Stimulated activated CD8-positive, alpha-beta memory T cell treated with anti-CD3 and anti-CD28 coated beads, Interleukin-4, amount 100 ng/mL, for 48 hours (primary cell): ENCODE results near the gene INPP4B.

Experiments
- DNase-seq: peaks from one replicate; pipeline ENCODE4 v3.0.0-alpha.2; 2020

The INPP4B gene

GRCh38 chr4:142447009-142447408 is 399.1 kb downstream of the INPP4B start:
- no peak for DNase-seq

DNA sequence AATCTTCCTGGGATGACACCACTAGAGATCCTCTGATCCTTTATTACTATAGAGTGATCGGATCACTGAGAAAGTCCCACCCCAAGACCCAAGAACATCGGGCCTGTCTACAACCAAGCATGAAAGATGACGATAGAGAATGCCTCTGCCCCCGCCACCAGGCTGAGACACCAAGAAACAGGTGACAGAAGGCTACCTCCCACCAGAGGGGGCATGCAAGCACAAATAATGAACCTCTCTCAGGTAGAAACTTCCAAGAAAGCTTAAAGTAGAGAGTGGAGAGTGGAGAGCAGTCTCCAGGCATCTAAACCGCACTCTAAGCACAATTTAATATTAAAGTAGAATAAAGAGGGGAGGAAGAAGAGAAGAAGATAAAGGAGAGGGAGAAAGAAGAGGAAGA is 402.6 kb downstream of the INPP4B start:
- DNase-seq, result no peak

DNA sequence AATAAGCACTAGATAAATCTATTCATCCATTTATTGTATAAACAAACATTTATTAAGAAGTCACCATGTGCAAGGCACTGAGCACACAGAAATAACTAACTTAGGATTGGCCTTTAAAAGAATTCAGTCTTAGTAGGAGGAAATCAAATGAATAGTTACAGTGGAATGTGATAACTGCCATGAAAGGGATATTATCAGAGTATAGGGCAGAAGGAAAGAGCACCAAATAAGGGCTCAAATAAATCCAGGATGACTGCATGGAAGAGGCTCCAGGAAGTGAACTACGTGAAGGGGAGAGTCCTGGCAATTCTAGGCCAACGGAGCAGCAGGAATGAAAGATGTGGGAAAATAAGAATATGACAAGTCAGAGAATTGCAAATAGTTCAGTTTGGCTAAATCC is 406.0 kb downstream of the INPP4B start:
- DNase-seq, result no peak

GRCh38 chr4:142435599-142436235 is 410.4 kb downstream of the INPP4B start:
- no peak for DNase-seq

- no peak for DNase-seq
Observed at GRCh38 chr4:142434519-142435224, 411.4 kb downstream of the INPP4B start.

DNA sequence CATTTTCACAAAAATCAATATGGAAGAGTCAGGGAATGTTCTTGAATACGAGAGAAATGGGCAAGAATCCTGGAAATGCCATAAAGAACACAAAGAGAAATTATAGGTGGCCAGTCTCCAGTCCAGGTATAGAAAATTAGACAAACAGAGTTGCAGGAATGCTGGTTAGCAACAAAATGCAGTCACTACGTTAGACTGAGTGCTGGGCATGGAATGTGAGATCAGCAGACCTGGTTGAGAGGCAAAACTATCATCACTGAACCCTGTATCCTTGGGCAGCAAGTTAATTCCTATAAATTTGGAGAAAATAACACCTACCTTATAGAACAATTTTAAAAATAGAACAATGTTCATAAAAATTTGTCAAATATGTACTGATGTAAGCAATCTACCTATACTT is 417.4 kb downstream of the INPP4B start:
- DNase-seq, result no peak

DNA sequence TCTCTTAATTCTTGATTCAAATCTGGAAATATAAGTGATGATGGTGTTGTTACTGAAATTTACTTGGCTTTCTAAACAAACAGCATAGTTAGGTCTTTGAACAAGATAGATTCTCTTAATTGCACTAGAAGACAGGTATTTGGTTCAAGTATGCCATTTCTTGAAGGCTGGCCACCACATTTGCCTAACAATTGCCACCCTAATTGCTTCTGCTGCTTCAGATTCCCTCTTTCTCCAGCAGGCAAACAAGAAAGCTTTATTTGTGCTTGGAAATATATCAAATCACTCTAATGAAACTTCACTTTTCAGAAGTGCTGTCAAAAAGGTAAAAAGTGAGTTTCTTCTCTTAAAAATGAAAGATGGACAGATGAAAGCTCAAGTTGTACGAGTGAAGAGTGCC is 418.6 kb downstream of the INPP4B start:
- DNase-seq, result no peak

- DNase-seq, result no peak
Observed at GRCh38 chr4:142423861-142424260, 422.2 kb downstream of the INPP4B start.

- no peak for DNase-seq
Observed at GRCh38 chr4:142420311-142421095, 425.6 kb downstream of the INPP4B start.

DNA sequence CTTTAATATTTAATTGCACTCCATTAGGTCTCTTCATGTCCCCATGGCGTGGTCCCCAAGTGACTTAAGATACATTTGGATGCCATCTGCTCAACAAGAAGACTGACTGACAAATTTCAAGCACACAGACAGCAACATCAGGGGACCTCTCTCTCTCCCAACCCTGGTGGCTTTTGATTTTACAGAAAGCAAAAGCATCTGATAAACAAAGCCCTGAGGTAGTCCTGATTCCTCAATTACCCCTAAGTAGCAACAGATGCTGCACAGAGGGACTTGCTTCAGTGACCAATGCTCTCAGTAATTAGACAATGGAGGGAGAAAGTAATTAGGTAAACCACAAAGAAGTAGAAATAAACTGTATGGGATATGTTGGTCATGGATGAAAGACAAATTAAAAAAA is 426.4 kb downstream of the INPP4B start:
- DNase-seq, result no peak

DNA sequence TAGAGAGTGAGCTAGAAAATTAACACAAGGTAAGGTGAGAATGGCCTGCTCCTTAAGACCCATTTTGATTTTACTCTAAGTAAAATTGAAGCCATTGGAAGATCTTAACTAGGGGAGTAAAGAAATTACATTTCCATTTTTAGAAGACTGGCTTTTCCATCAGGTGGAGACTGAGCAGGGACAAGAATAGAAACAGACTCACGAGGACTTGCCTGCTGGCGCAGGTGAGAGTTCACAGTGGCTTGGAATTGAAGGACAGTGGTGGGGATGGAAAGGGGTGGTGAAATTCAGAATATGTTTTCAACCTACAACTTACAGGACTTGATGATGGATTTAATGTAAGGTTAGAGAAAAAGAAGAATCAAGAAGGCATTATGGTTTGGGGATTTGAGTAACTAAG is 427.4 kb downstream of the INPP4B start:
- DNase-seq, result no peak

DNA sequence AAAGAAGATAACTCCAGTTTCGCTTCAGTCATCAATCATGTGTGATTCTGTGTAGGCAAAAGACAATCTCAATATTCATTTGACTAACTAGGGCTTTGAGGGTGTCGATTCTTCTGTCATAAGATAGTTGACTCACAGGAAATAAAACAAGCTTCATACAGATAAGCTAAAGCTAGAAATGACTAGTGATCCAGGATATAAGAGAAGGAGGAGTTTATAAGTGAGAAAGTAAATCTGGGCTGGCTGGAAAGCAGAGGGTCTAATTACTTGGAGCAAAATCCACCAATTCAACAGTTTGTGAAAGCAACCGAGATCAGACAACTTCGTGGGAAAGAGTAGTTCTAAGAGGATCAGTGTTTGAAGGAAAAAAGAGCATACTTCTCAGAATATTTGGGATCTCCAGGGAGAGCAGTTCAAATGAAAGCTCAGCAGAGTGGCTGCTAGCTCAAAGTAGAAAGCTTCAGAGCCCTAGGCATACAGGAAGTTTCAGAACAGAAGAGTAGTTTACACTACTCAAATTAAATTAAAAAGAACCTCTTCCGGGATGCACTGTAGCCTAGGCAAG is 429.3 kb downstream of the INPP4B start:
- DNase-seq, result no peak

GRCh38 chr4:142416121-142416520 is 430.0 kb downstream of the INPP4B start:
- no peak for DNase-seq

- DNase-seq, result no peak
Observed at GRCh38 chr4:142414366-142414990, 431.6 kb downstream of the INPP4B start.

- DNase-seq, result no peak
Observed at GRCh38 chr4:142413485-142413884, 432.6 kb downstream of the INPP4B start.

GRCh38 chr4:142411993-142412392 is 434.1 kb downstream of the INPP4B start:
- DNase-seq, result no peak

DNA sequence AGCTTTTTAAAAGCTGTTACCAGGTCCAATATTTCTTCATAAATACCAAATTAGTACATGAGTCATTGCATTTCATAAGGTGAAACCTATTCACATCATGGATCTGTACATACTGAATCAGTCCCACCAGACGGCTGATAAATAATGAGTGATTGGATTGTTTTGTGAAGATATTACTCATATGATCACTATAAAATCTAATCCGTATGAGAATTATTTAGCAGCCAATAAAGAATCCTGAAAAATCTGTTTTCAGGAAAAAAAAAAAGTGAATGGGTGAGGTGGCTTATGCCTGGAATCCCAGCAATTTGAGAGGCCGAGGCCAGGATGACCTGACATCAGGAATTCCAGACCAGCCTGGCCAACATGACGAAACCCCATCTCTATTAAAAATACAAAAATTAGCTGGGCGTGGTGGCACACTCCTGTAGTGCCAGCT is 438.1 kb downstream of the INPP4B start:
- no peak for DNase-seq

- DNase-seq, result no peak
Observed at GRCh38 chr4:142407596-142407995, 438.5 kb downstream of the INPP4B start.

GRCh38 chr4:142406917-142407501 is 439.1 kb downstream of the INPP4B start:
- DNase-seq, result peak; percentile 60

DNA sequence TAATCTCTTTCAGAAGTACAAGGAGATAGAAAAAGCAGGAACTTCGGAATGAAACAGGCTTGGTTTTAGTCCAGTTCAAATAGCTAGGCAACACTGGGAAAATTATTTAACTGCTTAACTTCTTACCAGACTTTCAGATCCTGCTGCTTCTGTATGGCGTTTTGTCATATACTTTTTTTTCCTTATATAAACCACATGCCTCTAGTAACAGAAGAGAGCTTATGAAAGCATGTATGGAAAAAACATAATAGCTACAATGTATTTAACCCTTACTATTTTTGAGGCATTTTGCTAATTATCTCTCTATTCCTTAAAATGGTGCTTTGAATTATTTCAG is 439.6 kb downstream of the INPP4B start:
- DNase-seq, result no peak

DNA sequence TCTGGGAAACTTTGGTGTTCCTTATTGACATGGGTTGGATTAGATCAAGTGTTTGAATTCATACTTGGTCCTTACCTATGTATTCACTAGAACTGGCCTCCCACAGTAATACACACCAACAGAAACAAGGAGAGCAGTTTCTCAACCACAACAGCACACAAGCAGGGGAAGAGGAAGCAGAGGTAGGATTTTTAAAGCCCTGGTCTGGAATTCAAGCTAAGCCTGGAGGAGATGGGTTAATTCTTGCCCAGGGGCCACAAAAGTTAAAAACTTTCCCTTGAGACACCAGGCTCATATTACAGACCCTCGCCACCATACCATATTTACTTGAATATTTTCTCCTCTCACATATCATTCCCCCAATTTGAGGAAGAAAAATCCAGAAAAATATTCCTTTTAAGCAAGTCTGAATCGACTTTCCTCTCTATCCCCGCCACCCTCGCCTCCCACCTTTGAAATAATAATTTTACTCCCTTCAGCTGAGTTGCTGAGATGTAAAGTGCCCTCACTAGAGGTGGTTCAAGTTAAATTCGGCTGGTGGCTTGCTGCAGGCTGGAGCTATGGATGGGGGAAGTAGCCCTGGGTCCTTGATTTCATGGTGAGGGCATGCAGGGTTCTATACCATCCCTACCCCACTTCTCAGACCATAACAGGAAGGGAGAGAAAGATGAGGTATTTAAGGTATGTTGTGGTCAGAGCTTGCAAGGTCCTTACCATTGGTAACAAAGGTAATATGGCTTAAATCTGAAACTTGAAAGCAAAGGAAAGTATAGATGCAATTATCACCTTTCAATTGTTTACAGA is 440.2 kb downstream of the INPP4B start:
- DNase-seq, result no peak
